Loucy (cell line): ENCODE measurements around the gene GGN.

Experiments
- CTCF ChIP-seq: fragments of 200-600 bp; sonication (generic); conservative IDR thresholded peaks from 2 replicates; pipeline ENCODE4 v1.5.1; 2014; ENCODE audit warnings: mild to moderate bottlenecking, antibody characterized with exemption, low read length
- EZH2phosphoT487 ChIP-seq: fragments of 200-600 bp; IDR thresholded peaks from 2 replicates; pipeline ENCODE4 v1.6.1; 2018; ENCODE audit warnings: antibody characterized with exemption, mild to moderate bottlenecking, moderate library complexity, borderline replicate concordance

- TF ChIP-seq CTCF: no peak
- TF ChIP-seq EZH2phosphoT487: no peak
Observed at GRCh38 chr19:38383743-38384142, 4.1 kb downstream of the GGN start.
